Endothelial cell of umbilical vein (primary cell): ENCODE results near the gene ATF3. TPM values are rescaled to one million over a fixed set of nuclear protein-coding genes. Genes with fewer than 3 reads are reported as not detected.

Experiments used
- BruUV-seq: library from RNA; stranded (reverse); fragments of 400-500 nt; replicated peaks from 2 replicates; lab custom pipeline; 2021; lab: Mats Ljungman, UMichigan
- CTCF ChIA-PET: fragments of 300-600, 350-600 bp; sonication (Branson Sonifier 250); formaldehyde crosslinking; loops from one replicate; lab custom pipeline; 2021; ENCODE audit warnings: antibody characterized with exemption, inconsistent platforms; lab: Charles Lee
- POLR2A ChIA-PET: fragments of 300-600, 350-600 bp; sonication (Branson Sonifier 250); formaldehyde crosslinking; loops from one replicate; lab custom pipeline; 2021; ENCODE audit warnings: antibody characterized with exemption, inconsistent platforms; lab: Charles Lee
- DNase-seq: peaks from one replicate; pipeline ENCODE4 v3.0.0-alpha.2; 2011; ENCODE audit warnings: low read depth, low spot score
- FAIRE-seq: peaks from 2 replicates; lab custom pipeline; 2011; peaks lifted over from hg19 to GRCh38; lab: Jason Lieb, UNC
- H2AFZ ChIP-seq: 2 replicates; pipeline ENCODE4 v1.6.0; 2012; ENCODE audit warnings: low read depth, low read length, control low read depth, inconsistent platforms
- H3K27ac ChIP-seq: 2 replicates; pipeline ENCODE4 v1.5.1; 2011; ENCODE audit warnings: low read depth, mild to moderate bottlenecking, control low read depth, low read length, moderate library complexity; ENCODE audit not compliant: insufficient read depth
- H3K27me3 ChIP-seq, 2 experiments: 2 replicates each; pipeline versions ENCODE4 v1.6.0 to v1.6.1; 2011; ENCODE audit warnings: low read length in 2 of 2, mixed read lengths in 1 of 2; ENCODE audit not compliant: control insufficient read depth in 2 of 2, insufficient read depth in 2 of 2
- H3K36me3 ChIP-seq, 2 experiments: 2 replicates in 1 of 2; 3 replicates in 1 of 2; pipeline ENCODE4 v1.5.1; 2011; ENCODE audit warnings: low read length in 2 of 2, mild to moderate bottlenecking in 1 of 2, moderate library complexity in 1 of 2; ENCODE audit not compliant: control insufficient read depth in 2 of 2, insufficient read depth in 2 of 2; ENCODE audit errors: extremely low read depth in 1 of 2
- H3K4me1 ChIP-seq: 3 replicates; pipeline ENCODE4 v1.5.1; 2011; ENCODE audit warnings: mild to moderate bottlenecking, low read length; ENCODE audit not compliant: control insufficient read depth, insufficient read depth; ENCODE audit errors: extremely low read depth
- H3K4me2 ChIP-seq: 2 replicates; pipeline ENCODE4 v1.6.1; 2011; ENCODE audit warnings: low read length, control low read depth, mixed read lengths; ENCODE audit not compliant: insufficient read depth
- H3K4me3 ChIP-seq, 3 experiments: fragments of 200-600 bp in 1 of 3; sonication (generic), shearing (Covaris generic) in 1 of 3; replicated peaks in 1 of 3; 2 replicates each; pipeline ENCODE4 v1.5.1; 2011 to 2016; ENCODE audit warnings: control low read depth in 3 of 3, low read length in 3 of 3, mild to moderate bottlenecking in 2 of 3, inconsistent platforms in 1 of 3, low read depth in 1 of 3, moderate library complexity in 1 of 3; ENCODE audit not compliant: insufficient read depth in 1 of 3
- H3K79me2 ChIP-seq: 2 replicates; pipeline ENCODE4 v1.6.0; 2012; ENCODE audit warnings: low read length, inconsistent platforms; ENCODE audit not compliant: control insufficient read depth, insufficient read depth
- H3K9ac ChIP-seq: replicated peaks from 2 replicates; pipeline ENCODE3; 2011; ENCODE audit warnings: low read length, control low read depth; ENCODE audit not compliant: insufficient read depth; ENCODE audit errors: extremely low read depth
- H3K9me1 ChIP-seq: replicated peaks from 3 replicates; pipeline ENCODE4 v1.6.0; 2011; ENCODE audit warnings: mild to moderate bottlenecking, low read length; ENCODE audit not compliant: control insufficient read depth, insufficient read depth; ENCODE audit errors: extremely low read depth
- H3K9me3 ChIP-seq: replicated peaks from 2 replicates; pipeline ENCODE4 v1.5.1; 2012; ENCODE audit warnings: low read length, inconsistent platforms; ENCODE audit not compliant: control insufficient read depth, insufficient read depth
- H4K20me1 ChIP-seq: replicated peaks from 2 replicates; pipeline ENCODE3; 2011; ENCODE audit warnings: mild to moderate bottlenecking, low read length; ENCODE audit not compliant: control insufficient read depth, insufficient read depth; ENCODE audit errors: extremely low read depth
- CTCF ChIP-seq, 2 donors: IDR thresholded peaks; 1 replicate in 1 of 2; 2 replicates in 1 of 2; pipeline ENCODE4 v1.5.1; 2011; ENCODE audit warnings: low read length in 2 of 2, mild to moderate bottlenecking in 2 of 2, moderate library complexity in 2 of 2, control low read depth in 1 of 2, inconsistent platforms in 1 of 2, low read depth in 1 of 2; ENCODE audit not compliant: insufficient read depth in 1 of 2; ENCODE audit errors: extremely low read depth in 1 of 2
- EZH2 ChIP-seq: IDR thresholded peaks from 2 replicates; pipeline ENCODE4 v1.6.1; 2012; ENCODE audit warnings: borderline replicate concordance, low read depth, mild to moderate bottlenecking, moderate library complexity, low read length, inconsistent platforms; ENCODE audit not compliant: severe bottlenecking
- FOS ChIP-seq: IDR thresholded peaks from 2 replicates; pipeline ENCODE4 v1.6.1; 2011; ENCODE audit warnings: mild to moderate bottlenecking, low read length, moderate library complexity, borderline replicate concordance; ENCODE audit not compliant: insufficient read depth
- GATA2 ChIP-seq: IDR thresholded peaks from 2 replicates; pipeline ENCODE4 v1.7.0; 2011; ENCODE audit warnings: low read depth, mild to moderate bottlenecking, moderate library complexity, mixed read lengths, low read length; ENCODE audit not compliant: insufficient read length, insufficient read depth
- JUN ChIP-seq: IDR thresholded peaks from 2 replicates; pipeline ENCODE4 v1.6.1; 2011; ENCODE audit warnings: borderline replicate concordance, low read depth; ENCODE audit not compliant: insufficient read length, insufficient read depth
- MAX ChIP-seq: IDR thresholded peaks from 2 replicates; pipeline ENCODE4 v1.6.1; 2011; ENCODE audit not compliant: insufficient read depth, insufficient read length
- MYC ChIP-seq: IDR thresholded peaks from one replicate; pipeline ENCODE4 v1.6.1; 2011; ENCODE audit warnings: mild to moderate bottlenecking, low read depth, low read length
- POLR2A ChIP-seq: IDR thresholded peaks from 2 replicates; pipeline ENCODE4 v1.6.1; 2012; ENCODE audit warnings: low read depth, mild to moderate bottlenecking, control low read depth, low read length
- POLR2AphosphoS5 ChIP-seq: IDR thresholded peaks from 2 replicates; pipeline ENCODE4 v1.6.1; 2012; ENCODE audit warnings: low read depth, mild to moderate bottlenecking, control low read depth, low read length, moderate library complexity; ENCODE audit not compliant: insufficient read depth
- dilution Hi-C: fragments of 300-500 bp; cut with MboI; formaldehyde crosslinking; loops from one replicate; pipeline ENCODE4 v1.15.0; 2019; ENCODE audit warnings: low sequenced_read_pairs; ENCODE audit not compliant: extremely low pct_ligation_motif_present
- intact Hi-C: fragments of 100-400 bp; cut with micrococcal nuclease; formaldehyde crosslinking; loops from one replicate; pipeline ENCODE4 v1.10.0; 2022
- polyA plus RNA-seq, 4 experiments: library from polyadenylated mRNA; depleted of rRNA in 3 of 4; stranded (reverse) in 3 of 4; unstranded in 1 of 4; fragments of >200 nt; gene quantifications; 2 replicates each; pipeline versions ENCODE4 v1.2.1 to v1.2.3, GENCODE V29; 2011 to 2012; ENCODE audit warnings: missing spikeins in 1 of 4
- total RNA-seq: library from RNA; stranded (reverse); gene quantifications from 2 replicates; pipeline ENCODE4 v1.2.3, GENCODE V29; 2021

ATF3 gene
- total and polyA plus RNA-seq, 2 donors (not counting 3 experiments of a cell fraction or from before 2014, with no cell fraction given), result 6.1 to 17.1 TPM

GRCh38 chr1:212648431-212648830 lies 39.9 kb downstream of the ATF3 start:
- no peak overlapping the region for H3K9ac ChIP-seq
- TF ChIP-seq CTCF (IDR thresholded peaks at IDR 0.05; ENCODE audit: extremely low read depth in 1 of 2, insufficient read depth in 1 of 2, low read depth in 1 of 2, low read length in 2 of 2) (no peak), POLR2A (no peak), MYC (no peak), FOS (no peak), JUN (no peak), POLR2AphosphoS5 (no peak), MAX (no peak), GATA2 (no peak), EZH2 (no peak)
- no TSS peak for BruUV-seq
- H2AFZ ChIP-seq, result no peak overlapping the region
- no peaks in the 10 kb centered on the region for H3K36me3 ChIP-seq
- CTCF ChIA-PET, result interaction anchor here (1.3 to 2.8 kb wide), 3 partner anchors 17 to 171 kb away, joined by 3 to 17 read pairs (median 5); no protein-coding TSS in a partner anchor
- H3K27ac ChIP-seq, result no peak overlapping the region
- no peaks in the 10 kb centered on the region for H3K79me2 ChIP-seq
- no peak overlapping the region for H3K4me3 ChIP-seq
- no peaks in the 10 kb centered on the region for H3K27me3 ChIP-seq
- POLR2A ChIA-PET, result interaction anchor here (1.2 kb wide), 1 partner anchor 17 kb away, joined by 3 read pairs; no protein-coding TSS in a partner anchor
- no peaks in the 10 kb centered on the region for H3K9me3 ChIP-seq
- no peaks in the 10 kb centered on the region for H3K9me1 ChIP-seq
- no peak overlapping the region for H3K4me2 ChIP-seq
- no peak for FAIRE-seq
- intact Hi-C loops, result no loop called here
- peaks cover 10% of the 10 kb centered on the region for H3K4me1 ChIP-seq
- no peaks in the 10 kb centered on the region for H4K20me1 ChIP-seq
- dilution Hi-C loops, result no loop called here
- DNase-seq, result no peak
